Stimulated activated memory B cell treated with anti-CD40 and anti-IgM and Interleukin-4, amounts not matched to agents 10 μg/mL and 1 μg/mL and 100 μg/mL, for 72 hours (primary cell): ENCODE data around the gene TMEM132C.

Source experiments
- ATAC-seq: fragments of 150-1000 bp; cut with Tn5 transposase; 2 replicates; pipeline ENCODE4 v1.10.0; 2021
- H3K27ac Mint-ChIP-seq: one replicate; pipeline ENCODE4 v1.8.0; 2022; ENCODE audit warnings: mild to moderate bottlenecking, mixed read lengths
- H3K27me3 Mint-ChIP-seq: one replicate; pipeline ENCODE4 v1.8.0; 2022; ENCODE audit warnings: mixed read lengths
- H3K36me3 Mint-ChIP-seq: one replicate; pipeline ENCODE4 v1.8.0; 2022; ENCODE audit warnings: mixed read lengths
- H3K4me1 Mint-ChIP-seq: one replicate; pipeline ENCODE4 v1.8.0; 2022; ENCODE audit warnings: mixed read lengths
- H3K4me3 Mint-ChIP-seq: one replicate; pipeline ENCODE4 v1.8.0; 2022; ENCODE audit warnings: mild to moderate bottlenecking, moderate library complexity, mixed read lengths
- H3K9me3 Mint-ChIP-seq: one replicate; pipeline ENCODE4 v1.8.0; 2022; ENCODE audit warnings: mixed read lengths

Gene TMEM132C

DNA sequence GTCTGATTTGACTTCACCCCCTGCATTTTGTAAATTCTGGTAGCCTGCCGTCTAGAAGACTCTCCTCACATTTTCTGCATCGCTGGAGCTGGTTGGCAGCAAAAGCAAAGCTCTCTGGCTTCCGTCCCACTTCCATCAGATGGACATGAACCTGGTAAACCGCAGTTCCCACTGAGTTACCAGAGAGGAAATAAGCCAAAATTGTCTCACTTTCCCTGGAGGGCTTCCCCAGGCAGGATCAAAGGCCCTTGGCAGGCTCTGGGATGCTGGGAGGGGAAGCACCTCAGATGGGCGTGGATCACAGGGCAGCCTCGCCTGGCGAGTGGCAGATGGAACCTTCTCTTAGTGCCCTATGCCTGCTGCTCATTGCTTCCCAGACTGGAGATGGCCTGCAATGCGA, 243.5 kb downstream of the TMEM132C start:
- H3K36me3 Mint-ChIP-seq, result no peaks in the 10 kb centered on the region
- H3K27me3 Mint-ChIP-seq, result no peaks in the 10 kb centered on the region
- ATAC-seq, result no peak
- no peak overlapping the region for H3K27ac Mint-ChIP-seq
- no peak overlapping the region for H3K4me3 Mint-ChIP-seq
- H3K9me3 Mint-ChIP-seq, result peaks cover 8% of the 10 kb centered on the region
- H3K4me1 Mint-ChIP-seq, result no peaks in the 10 kb centered on the region

DNA sequence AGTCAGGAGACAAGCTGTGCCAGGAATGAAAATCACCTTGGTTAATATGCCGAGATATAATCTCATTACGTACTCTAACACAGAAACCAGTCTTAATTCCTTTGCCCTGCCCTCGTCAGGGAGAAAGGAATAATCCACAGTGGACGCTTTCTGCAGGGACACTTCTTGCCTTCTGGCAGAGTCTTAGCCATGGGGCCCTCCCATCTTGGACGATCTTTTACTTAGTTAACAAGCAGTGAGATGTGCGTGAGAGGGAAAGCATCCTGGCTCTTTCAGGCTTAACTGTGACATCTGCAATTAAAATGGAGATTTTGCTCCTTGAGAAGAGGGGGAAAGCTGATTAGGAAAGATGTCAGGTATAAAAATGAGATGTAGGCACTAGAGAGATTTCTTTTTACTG, 246.4 kb downstream of the TMEM132C start:
- no peak overlapping the region for H3K4me3 Mint-ChIP-seq

DNA sequence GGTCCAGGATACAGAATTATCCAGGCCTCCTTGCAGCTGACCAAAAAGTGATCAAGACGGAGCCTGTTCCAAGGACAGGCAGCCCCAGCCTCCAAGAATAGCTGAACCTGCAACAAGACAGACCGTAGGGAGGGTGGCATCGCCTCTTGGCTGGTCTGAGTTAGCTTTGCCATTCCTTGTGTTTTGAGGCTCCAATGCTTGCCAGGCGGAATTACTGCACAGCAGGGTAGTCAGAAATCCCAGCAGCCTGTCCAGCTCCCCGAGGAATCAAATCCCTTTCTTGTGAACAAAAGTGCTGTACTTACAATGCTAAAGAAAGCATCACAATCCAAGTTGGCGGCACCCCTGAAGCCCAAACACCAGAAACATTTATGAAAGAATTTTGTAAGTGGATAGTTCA, 246.9 kb downstream of the TMEM132C start:
- H3K27ac Mint-ChIP-seq, result no peak overlapping the region
- peaks cover 10% of the 10 kb centered on the region for H3K9me3 Mint-ChIP-seq
- ATAC-seq, result no peak
- H3K36me3 Mint-ChIP-seq, result no peaks in the 10 kb centered on the region
- no peaks in the 10 kb centered on the region for H3K27me3 Mint-ChIP-seq
- H3K4me3 Mint-ChIP-seq, result no peak overlapping the region
- H3K4me1 Mint-ChIP-seq, result no peaks in the 10 kb centered on the region

More for the DNA sequence above, 246.4 kb downstream of the TMEM132C start:
- Mint-ChIP-seq H3K4me1 (no peaks in the 10 kb centered on the region), H3K9me3 (peaks cover 10% of the 10 kb centered on the region), H3K27ac (no peak overlapping the region), H3K36me3 (no peaks in the 10 kb centered on the region), H3K27me3 (no peaks in the 10 kb centered on the region)
- ATAC-seq, result no peak

GRCh38 chr12:128518644-128519043, 251.7 kb downstream of the TMEM132C start:
- Mint-ChIP-seq H3K27ac (no peak overlapping the region), H3K27me3 (no peaks in the 10 kb centered on the region), H3K4me3 (no peak overlapping the region), H3K4me1 (no peaks in the 10 kb centered on the region), H3K9me3 (peaks cover 10% of the 10 kb centered on the region), H3K36me3 (no peaks in the 10 kb centered on the region)
- no peak for ATAC-seq

GRCh38 chr12:128519426-128519825, 252.5 kb downstream of the TMEM132C start:
- no peak for ATAC-seq
- Mint-ChIP-seq H3K4me1 (no peaks in the 10 kb centered on the region), H3K36me3 (no peaks in the 10 kb centered on the region), H3K9me3 (peaks cover 10% of the 10 kb centered on the region), H3K27ac (no peak overlapping the region), H3K27me3 (no peaks in the 10 kb centered on the region), H3K4me3 (no peak overlapping the region)

GRCh38 chr12:128521981-128522380, 255.0 kb downstream of the TMEM132C start:
- Mint-ChIP-seq H3K27me3 (no peaks in the 10 kb centered on the region), H3K36me3 (no peaks in the 10 kb centered on the region), H3K9me3 (peaks cover 5% of the 10 kb centered on the region), H3K4me1 (no peaks in the 10 kb centered on the region), H3K27ac (no peak overlapping the region), H3K4me3 (no peak overlapping the region)
- no peak for ATAC-seq

DNA sequence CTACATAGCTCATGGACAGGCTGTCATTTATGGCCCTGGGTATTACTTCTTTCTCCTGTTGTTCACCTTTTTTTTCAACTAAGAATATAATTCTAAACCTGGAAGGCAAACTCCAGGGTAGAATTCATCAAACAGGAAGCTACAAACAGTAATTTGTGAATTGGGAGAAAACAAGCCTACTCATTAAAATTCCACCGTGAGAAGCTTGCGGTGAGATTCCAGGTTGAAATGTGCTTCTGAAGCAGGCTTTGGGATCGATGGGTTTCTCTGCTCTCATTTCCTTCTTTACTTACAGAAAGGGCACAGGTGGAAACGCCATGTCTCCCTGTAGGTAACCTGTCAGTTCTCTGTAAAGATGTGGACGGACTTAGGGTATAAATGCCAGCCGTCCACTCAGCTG, 257.5 kb downstream of the TMEM132C start:
- no peaks in the 10 kb centered on the region for H3K27me3 Mint-ChIP-seq
- peaks cover 5% of the 10 kb centered on the region for H3K9me3 Mint-ChIP-seq
- H3K27ac Mint-ChIP-seq, result no peak overlapping the region
- H3K4me3 Mint-ChIP-seq, result no peak overlapping the region
- ATAC-seq, result no peak
- H3K4me1 Mint-ChIP-seq, result no peaks in the 10 kb centered on the region
- H3K36me3 Mint-ChIP-seq, result no peaks in the 10 kb centered on the region

GRCh38 chr12:128531170-128531569, 264.2 kb downstream of the TMEM132C start:
- no peaks in the 10 kb centered on the region for H3K36me3 Mint-ChIP-seq
- no peaks in the 10 kb centered on the region for H3K27me3 Mint-ChIP-seq
- ATAC-seq, result no peak
- no peaks in the 10 kb centered on the region for H3K9me3 Mint-ChIP-seq
- H3K4me3 Mint-ChIP-seq, result no peak overlapping the region
- no peaks in the 10 kb centered on the region for H3K4me1 Mint-ChIP-seq
- H3K27ac Mint-ChIP-seq, result no peak overlapping the region

- Mint-ChIP-seq H3K36me3 (no peaks in the 10 kb centered on the region), H3K27ac (no peak overlapping the region), H3K27me3 (no peaks in the 10 kb centered on the region), H3K4me3 (no peak overlapping the region), H3K4me1 (no peaks in the 10 kb centered on the region), H3K9me3 (peaks cover 3% of the 10 kb centered on the region)
- ATAC-seq, result no peak
These were observed 267.9 kb downstream of the TMEM132C start for GRCh38 chr12:128534906-128535305.

GRCh38 chr12:128536810-128537209, 269.8 kb downstream of the TMEM132C start:
- no peaks in the 10 kb centered on the region for H3K27me3 Mint-ChIP-seq
- H3K36me3 Mint-ChIP-seq, result no peaks in the 10 kb centered on the region
- no peak for ATAC-seq
- H3K27ac Mint-ChIP-seq, result no peak overlapping the region
- H3K4me1 Mint-ChIP-seq, result no peaks in the 10 kb centered on the region
- no peak overlapping the region for H3K4me3 Mint-ChIP-seq
- peaks cover 7% of the 10 kb centered on the region for H3K9me3 Mint-ChIP-seq

- Mint-ChIP-seq H3K4me1 (no peaks in the 10 kb centered on the region), H3K27me3 (no peaks in the 10 kb centered on the region), H3K27ac (no peak overlapping the region), H3K9me3 (peaks cover 7% of the 10 kb centered on the region), H3K4me3 (no peak overlapping the region), H3K36me3 (no peaks in the 10 kb centered on the region)
- ATAC-seq, result no peak
These were observed 270.7 kb downstream of the TMEM132C start for GRCh38 chr12:128537668-128538067.

- H3K27me3 Mint-ChIP-seq, result no peaks in the 10 kb centered on the region
- no peak overlapping the region for H3K27ac Mint-ChIP-seq
- no peaks in the 10 kb centered on the region for H3K4me1 Mint-ChIP-seq
- H3K9me3 Mint-ChIP-seq, result peaks cover 7% of the 10 kb centered on the region
- no peaks in the 10 kb centered on the region for H3K36me3 Mint-ChIP-seq
- H3K4me3 Mint-ChIP-seq, result no peak overlapping the region
- no peak for ATAC-seq
These were observed 275.9 kb downstream of the TMEM132C start for GRCh38 chr12:128542844-128543243.

GRCh38 chr12:128543460-128543859, 276.5 kb downstream of the TMEM132C start:
- no peak overlapping the region for H3K4me3 Mint-ChIP-seq
- no peaks in the 10 kb centered on the region for H3K27me3 Mint-ChIP-seq
- H3K4me1 Mint-ChIP-seq, result no peaks in the 10 kb centered on the region
- no peak for ATAC-seq
- peaks cover 7% of the 10 kb centered on the region for H3K9me3 Mint-ChIP-seq
- no peak overlapping the region for H3K27ac Mint-ChIP-seq
- no peaks in the 10 kb centered on the region for H3K36me3 Mint-ChIP-seq

- Mint-ChIP-seq H3K4me1 (no peaks in the 10 kb centered on the region), H3K27me3 (no peaks in the 10 kb centered on the region), H3K9me3 (peaks cover 5% of the 10 kb centered on the region), H3K4me3 (no peak overlapping the region), H3K36me3 (no peaks in the 10 kb centered on the region), H3K27ac (no peak overlapping the region)
- ATAC-seq, result no peak
These were observed 277.0 kb downstream of the TMEM132C start for GRCh38 chr12:128543971-128544370.

DNA sequence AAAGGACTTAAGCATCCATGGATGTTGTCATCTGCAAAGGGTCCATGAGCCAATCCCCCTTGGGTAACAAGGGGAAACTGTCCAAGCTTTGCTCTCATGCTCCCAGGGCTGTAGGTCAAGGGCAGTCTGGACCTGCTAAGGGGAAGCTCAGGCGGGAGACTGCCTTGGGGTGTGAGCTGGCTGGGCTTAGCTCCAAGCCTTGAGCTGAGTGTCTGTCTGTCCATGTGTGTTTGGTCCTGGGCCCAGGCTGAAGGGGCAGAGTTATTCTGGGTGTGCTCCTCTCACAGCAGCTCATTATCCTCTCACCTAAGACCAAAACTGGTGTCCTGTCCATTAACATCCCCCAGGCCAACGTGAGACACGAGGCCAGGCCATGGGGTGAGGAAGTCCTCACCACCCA, 282.0 kb downstream of the TMEM132C start:
- Mint-ChIP-seq H3K4me3 (no peak overlapping the region), H3K4me1 (no peaks in the 10 kb centered on the region), H3K27me3 (no peaks in the 10 kb centered on the region), H3K27ac (no peak overlapping the region), H3K36me3 (no peaks in the 10 kb centered on the region), H3K9me3 (no peaks in the 10 kb centered on the region)
- ATAC-seq, result no peak

GRCh38 chr12:128549601-128550218, 282.7 kb downstream of the TMEM132C start:
- Mint-ChIP-seq H3K4me3 (no peak overlapping the region), H3K9me3 (no peaks in the 10 kb centered on the region), H3K27ac (no peak overlapping the region), H3K36me3 (no peaks in the 10 kb centered on the region), H3K27me3 (no peaks in the 10 kb centered on the region), H3K4me1 (no peaks in the 10 kb centered on the region)
- no peak for ATAC-seq

GRCh38 chr12:128551266-128551665, 284.3 kb downstream of the TMEM132C start:
- Mint-ChIP-seq H3K9me3 (no peaks in the 10 kb centered on the region), H3K4me1 (no peaks in the 10 kb centered on the region), H3K36me3 (no peaks in the 10 kb centered on the region), H3K27ac (no peak overlapping the region), H3K4me3 (no peak overlapping the region), H3K27me3 (no peaks in the 10 kb centered on the region)
- ATAC-seq, result no peak
